Activated CD4-positive, alpha-beta T cell treated with anti-CD3 and anti-CD28 coated beads for 48 hours (primary cell): ENCODE measurements around the gene ATF6B.
"Not testable (repeated sequence)": the region's sequence is repeated elsewhere in the genome, so short reads cannot be mapped to it uniquely, and the experiment has no call there.

ENCODE experiments used
- DNase-seq: peaks from one replicate; pipeline ENCODE4 v3.0.0-alpha.2; 2020

Gene ATF6B

DNA sequence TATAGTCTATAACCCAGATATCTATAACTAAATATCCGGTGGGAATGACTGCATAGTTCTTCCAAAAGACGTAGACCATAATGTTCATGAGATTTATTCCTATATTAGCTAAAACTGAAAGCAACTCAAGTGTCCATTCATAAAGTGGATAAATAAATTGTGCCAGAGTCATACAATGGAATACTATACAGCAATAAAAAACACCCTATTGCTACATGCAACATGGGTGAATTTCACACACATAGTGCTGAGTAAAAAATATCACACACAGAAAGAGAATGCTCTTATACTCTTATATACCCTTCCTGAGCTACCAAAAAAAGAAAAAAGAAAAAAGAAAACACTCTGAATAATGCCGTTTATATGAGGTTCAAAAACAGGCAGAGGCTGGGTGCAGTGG is 25.8 kb downstream of the ATF6B start:
- no peak for DNase-seq

DNA sequence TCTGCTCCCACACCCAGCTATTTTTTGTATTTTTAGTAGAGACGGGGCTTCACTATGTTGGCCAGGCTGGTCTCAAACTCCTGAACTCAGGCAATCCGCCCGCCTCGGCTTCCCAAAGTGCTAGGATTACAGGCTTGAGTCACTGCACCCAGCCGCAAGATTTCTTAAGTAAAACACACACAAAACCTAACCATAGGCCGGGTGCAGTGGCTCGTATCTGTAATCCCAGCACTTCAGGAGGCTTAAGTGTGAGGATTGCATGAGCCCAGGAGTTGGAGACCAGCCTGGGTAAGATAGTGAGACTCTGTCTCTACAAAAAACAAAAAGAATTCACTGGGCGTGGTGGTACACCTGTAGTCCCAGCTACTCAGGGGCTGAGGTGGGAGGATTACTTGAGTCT is 27.8 kb downstream of the ATF6B start:
- not testable (repeated sequence) for DNase-seq

DNA sequence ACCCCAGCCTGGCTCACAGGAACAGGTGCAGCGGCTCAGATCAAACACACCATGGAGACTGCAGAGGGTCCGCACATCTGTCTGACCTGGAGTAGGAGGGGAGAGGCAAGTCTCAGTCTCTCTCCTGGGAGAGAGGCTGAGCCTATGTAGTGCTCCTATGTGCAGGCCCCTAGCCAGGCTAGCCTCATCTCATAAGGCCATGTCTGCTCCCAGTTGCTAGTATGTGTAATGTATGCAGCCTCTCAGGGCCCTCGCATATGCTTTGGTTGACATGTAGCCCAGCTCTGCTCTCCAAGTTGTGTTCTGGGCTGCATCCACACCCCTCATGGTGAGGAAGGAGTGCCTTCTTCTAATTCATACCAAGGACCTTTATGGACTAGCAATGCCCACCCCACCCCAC is 30.7 kb downstream of the ATF6B start:
- DNase-seq = no peak

DNA sequence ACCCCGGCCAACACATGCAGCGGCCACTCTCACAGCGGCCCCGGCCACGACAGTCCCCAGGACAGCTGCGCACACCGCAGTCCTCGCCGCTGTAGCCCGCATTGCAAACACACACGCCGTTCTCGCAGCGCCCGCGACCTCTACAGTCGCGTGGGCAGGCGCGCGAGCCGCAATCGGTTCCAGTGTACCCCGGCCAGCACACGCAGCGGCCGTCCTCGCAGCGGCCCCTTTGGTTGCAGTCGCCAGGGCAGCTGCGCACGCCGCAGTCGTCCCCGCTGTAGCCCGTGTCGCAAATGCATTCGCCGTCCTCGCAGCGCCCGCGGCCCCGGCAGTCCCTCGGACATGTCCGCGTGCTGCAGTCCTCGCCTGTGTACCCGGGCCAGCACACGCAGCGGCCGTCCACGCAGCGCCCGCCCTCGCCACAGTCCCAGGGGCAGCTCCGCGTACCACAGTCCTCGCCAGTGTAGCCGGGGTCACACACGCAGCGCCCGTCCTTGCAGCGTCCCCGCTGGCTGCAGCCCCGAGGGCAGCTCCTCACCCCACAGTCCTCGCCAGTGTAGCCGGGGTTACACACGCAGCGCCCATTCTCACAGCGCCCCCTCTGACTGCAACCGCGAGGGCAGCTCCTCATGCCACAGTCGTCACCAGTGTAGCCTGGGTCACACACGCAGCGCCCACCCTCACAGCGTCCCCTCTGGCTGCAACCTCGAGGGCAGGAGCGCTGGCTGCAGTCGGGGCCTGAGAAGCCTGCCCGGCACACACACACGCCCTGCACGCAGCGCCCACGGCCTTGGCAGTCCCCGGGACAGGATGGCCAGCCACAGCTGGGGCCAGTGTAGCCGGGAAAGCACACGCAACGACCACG is 31.4 kb downstream of the ATF6B start:
- no peak for DNase-seq

DNA sequence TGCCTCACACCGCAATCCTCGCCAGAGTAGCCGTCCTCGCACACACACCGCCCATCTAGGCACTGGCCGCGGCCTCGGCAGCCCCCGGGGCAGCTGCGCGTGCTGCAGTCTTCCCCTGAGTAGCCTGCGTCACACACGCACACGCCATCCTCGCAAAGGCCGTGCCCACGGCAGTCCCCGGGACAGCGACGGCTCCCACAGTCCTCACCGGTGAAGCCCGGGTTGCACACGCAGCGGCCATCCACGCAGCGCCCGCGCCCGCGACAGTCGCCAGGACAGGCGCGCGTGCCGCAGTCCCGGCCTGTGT is 32.0 kb downstream of the ATF6B start:
- DNase-seq = no peak

DNA sequence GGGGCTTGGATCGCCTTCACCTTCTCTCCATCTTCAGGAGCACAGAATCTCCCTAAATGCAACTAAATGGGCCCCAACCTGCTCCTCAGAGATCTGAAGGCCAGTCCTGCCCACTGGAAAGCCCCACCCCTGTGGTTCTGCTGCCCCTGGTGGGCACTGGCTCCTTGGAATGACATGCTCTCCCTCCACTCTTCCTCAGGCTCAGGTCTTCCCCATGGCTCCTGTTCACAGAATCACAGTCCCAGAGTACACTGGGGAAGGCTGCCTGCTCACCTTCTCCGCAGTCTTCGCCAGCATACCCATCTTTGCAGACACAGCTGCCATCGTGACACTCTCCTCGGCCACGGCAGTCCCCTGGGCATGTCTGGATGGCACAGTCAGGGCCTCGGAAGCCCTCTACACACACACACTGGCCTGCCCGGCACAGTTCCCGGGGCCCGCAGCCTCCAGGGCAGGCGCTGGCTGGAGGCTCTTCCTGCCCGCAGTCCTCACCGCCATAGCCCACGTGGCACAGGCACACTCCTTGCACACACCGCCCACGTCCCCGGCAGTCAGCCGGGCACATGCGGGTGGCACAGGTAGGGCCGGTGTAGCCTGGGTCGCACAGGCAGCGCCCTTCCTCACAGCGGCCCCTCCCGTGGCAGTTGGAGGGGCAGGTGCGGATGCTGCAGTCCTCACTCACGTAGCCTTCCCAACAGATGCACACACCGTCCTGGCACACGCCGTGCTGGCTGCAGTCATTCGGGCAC is 32.5 kb downstream of the ATF6B start:
- no peak for DNase-seq

DNA sequence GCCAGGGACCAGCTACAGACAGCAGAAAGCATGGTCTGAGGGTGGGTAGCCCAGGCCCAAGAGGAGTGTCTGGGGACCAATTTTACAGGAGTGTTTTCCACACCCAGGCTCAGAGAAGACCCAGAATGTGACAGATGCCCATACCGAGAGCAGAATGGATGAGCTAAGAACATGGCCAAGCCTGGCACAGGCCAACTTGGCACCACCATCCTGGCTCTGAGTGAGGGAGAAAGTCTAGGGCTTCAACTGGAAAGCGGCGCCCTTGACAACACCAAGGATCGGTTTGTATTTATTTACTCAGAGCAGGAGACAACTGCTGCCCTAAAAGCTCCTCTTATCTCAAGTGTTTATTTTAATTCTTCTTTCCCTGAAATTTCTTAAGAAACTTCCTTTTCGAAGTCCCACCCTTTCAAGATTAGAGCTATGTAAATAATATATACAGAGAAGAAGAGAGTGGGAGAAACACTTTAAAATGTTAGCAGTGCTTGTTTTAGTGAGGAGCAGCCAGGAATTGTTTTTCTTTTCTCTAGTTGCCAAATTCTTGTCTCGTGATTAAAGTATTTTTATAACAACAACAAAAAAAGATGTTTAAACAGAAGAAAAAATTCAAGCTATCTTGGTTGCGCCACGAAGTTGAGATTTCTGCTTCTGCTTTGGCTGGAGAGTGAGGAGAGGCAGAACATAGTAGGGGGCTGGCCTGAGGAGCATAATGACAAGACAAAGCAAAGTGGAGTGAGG is 35.1 kb downstream of the ATF6B start:
- DNase-seq = no peak

DNA sequence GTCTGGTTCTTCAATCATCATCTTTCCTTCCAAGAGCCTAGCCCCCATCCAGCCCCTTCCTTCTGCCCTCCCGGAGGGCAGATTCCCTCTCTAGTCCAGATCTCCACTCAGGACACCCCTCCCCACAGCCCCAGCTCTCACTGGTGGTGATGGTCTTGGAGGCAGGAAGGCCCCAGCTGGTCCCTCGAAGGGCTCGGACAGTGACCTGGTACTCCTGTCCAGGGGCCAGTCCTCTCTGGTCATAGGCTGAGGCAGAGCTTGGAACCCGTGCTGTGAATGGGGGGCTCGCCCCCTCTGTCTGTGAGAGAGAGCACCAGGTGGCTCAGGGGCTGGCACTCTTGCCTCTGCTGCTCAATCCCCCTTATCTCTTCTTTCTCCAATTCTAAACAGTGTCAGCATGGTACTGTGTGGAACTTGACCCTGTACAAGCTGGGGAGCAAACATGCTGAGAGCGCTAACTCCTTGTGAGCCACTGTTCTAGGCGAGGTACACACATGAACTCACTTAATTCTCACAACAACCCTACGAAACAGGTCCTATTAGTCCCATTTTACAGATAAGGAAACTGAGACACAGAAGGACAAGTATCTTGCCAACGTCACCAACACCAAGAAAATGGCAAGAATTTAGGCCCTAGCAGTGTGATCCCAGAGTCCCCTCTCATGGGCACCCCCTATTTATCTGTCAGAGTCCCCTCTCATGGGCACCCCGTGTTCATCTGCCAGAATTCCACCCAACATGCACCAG is 38.8 kb downstream of the ATF6B start:
- DNase-seq = no peak

DNA sequence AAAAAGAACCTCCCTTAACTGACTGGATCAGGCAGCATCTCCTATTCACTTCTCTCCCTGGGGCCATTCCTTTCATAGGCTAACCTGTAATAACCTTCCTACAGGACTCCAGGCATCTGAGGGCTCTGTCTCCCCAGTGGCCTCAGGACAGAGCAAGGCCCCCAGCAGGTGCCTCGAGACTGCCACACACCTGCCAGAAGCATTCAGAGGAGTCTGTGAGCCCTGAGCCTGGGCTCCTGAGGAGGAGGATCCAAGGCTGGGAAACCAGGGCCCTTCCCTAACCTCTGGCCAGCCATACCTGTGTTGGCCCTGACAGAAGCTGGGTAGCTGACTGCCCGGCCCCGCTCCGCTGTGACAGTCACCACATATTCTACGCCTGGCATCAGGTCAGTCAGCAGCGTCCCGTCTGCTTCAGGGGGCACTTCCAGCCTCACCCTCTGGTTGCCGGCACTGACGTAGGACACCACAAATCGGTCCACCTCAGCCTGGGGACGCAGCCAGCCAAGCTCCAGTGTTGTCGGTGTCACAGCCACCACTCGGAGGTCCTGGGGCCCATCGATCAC is 39.5 kb downstream of the ATF6B start:
- no peak for DNase-seq

DNA sequence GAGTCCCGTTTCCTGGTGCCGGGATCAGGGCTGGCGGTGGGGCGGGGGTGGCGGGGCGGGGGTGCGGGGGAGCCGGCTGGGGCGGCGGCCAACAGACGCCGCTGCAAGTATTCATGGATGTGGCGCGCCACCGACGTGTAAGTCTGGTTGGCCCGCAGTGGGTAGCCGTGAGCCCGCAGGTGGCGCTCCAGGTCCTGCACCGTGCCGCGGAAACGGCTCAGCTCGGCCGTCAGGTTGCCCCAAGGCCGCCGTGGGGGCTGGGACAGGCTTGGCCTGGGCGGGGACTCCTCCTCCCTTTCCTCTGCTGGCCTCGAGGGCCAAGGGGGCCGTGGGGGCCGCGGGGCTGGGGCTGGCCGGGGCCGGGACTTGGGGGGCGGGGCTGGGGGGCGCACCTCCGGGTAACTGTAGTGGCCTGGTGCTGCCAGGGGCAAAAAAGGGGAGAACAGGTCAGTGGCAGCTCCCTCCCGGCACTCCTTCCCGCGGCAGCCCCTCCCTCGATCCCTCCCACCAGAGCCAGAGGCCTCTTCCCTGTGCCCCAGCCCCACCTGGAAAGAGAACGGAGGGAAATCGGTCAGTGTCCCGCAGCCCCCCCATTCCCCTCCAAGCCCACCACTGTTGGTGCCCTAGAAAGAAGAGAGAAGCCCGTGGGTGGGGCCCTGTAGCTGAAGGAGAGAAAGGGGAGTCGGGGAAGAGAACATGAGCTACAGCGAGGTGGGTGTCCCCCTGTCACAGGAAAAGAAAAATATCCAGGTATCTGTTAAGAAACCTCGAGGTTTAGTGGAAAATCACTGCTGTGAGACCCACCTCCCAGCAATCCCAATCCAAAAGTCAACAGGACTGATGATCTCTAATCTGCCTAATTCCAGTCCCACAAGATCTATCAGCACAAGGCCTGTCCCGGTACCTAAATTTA is 40.2 kb downstream of the ATF6B start:
- peak; percentile 88 for DNase-seq

DNA sequence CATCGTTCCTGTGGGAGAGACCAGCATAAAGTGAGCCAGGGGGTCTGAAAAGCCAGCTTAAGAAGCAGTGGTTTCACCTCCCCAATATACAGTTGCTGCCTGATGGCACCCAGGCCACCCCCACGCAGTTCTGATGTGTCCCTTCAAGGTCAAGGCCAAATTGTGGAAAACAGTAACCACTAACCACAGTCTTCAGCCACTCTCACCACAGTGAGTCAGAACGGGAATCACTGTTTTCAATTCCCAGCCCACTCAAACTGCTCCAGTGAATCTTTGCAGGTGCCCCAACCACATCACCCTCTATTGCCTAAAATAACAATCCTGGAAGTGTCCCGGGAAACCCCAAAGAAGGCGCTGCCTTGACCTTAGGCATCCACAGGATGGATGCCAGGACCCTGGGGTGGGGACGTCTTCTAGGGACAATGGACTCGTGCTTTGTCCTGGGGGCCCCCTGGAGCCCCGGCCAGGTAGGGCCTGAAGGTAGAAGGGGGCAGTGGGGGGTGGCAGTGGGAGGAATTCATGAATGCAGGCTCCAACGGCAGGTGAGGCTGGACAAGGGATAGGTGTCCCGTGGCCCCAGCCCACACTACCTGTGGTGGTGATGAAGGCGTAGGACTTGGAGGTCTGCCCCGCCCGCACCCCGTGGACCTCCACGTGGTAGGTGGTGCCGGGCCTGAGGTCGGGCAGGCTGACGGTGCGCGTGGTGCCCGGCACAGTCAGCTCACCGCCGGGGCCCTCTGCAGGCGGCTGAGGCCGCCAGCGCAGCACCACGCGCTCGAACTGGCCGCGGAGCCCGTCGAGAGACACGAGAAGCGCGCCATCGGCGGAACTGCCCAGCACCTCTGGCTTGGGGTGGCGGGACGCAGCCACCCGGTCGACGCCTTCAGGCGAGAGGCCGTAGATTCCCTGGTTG is 41.1 kb downstream of the ATF6B start:
- DNase-seq = peak; percentile 51

DNA sequence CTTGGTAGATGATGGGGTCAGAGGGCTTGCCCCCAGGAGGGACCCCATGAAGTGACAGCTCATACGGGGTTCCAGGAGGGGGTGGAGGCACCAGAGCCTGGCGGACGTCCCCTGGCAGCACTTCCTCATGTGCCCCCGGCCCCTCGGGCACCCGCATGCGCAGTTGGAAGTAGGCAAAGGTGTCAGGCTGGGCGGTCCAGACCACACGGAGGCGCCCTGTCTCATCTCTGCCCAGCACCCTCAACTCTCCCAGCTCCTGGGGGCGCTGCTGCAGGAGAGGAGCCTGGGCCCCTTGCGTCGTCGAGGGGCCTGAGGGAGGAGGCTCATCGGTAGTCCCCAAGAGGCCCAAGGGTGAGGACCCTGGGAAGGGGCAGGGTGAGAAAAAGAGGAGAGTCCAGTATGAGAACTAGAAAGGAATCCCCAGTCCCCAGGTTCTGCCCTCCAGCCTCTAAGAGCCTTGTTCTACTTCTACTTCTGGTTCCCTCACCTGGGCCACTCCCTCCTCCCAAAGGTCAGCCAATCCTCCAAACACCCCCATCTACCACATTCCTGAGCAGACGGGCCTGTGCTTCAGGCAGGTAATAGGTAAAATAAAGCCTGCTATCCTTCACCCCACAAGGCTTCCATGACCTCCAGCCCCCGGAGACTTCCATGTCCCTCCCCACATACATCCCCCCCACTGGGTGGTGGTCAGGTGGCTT is 42.1 kb downstream of the ATF6B start:
- no peak for DNase-seq

DNA sequence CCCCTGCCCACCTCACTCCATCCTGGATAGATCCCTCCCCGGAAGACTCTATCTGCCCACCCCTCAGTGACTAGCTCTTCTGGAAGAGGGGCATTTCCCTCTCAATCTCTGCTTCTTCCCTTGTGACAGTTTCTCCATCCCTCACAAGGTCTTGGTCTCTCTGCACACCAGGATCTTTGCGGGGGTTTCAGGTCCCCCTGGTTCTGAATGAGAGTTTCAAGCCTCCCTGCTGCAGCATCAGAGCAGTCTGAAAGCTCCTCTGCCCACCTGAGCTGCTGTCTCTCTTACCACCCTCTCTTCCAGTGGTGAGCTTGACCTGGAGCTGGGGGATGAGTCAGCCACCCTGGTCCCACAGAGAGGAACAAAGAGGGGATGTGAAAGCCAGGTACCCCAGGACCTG is 43.3 kb downstream of the ATF6B start:
- DNase-seq = no peak

DNA sequence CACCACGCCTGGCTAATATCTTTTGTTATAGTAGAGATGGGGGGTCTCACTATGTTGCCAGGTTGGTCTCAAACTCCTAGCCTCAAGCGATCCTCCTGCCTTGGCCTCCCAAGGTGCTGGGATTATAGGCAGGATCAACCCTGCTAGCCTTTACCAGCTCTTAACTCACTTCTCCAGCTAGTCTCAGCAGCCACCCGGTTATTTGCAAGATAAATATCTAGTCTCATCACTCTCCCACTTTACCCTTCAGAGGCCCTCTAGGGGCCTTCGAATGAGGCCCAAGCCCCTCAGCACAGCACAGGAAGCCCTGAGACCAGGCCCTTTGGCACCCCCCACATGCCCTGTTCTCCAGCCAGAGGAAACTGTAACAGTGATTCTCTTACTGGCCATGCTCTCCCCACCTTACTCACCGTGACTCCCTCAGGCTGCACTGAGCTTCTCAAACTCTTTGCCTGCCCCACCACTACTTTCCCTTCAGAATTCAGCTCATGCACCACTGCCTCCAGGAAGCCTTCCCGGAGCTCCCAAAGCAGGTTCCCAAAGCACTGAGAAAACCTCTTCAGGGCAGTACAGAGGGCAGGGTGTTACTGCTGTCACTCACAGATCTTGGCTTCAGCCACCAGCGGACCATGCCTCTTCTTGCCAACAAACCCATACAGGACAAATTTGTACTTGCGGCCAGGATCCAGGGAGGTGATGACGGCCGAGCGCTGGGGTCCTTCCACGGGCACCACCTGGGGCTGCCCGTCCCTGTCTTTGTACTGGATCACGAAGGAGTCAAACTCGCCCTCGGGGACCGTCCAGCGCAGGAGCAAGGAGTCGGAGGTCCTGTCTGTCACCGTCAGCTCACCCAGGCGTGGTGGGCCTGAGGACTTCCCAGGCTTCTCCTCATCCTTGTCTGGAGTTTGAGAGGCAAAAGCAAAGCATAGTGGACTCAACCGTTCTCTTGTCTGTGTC is 44.0 kb downstream of the ATF6B start:
- no peak for DNase-seq

DNA sequence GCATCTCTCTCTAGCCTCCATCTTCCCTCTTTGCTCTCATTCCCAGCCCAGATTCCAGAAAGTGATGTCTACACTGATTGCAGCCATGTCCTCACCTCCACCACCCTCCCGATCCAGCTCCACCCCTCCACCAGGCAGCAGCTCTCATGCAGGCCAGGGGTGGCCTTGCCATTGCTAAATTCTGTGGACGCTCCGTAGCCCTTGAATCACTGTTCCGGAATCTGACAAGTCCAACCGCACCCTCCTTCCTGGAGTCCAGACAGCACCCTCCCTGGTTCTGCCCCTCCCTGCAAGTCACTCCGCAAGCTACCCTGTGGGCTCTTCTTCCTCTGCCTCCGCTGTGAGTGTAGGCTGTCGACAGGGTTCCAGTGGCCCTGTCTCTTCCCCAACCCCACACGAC is 45.1 kb downstream of the ATF6B start:
- DNase-seq = no peak

DNA sequence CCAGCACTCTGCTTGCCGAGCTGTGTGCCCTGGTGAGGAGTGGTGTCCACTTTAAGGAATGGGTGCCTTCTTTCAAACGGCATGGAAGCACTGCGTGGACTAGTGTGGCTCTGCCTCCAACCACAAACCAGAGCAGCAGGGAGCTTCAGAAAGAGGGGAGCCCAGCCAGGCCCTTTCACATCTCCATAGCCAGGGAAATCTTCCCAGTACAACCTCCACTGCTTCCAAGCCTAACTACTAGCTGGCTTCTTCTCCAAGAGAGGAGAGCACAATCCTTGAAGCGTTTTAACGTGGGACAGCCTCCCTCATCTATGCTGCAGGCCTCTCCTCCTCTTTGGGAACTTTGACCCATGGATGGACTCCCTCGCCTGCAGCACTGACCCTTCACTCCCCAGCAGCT is 45.6 kb downstream of the ATF6B start:
- DNase-seq = no peak

DNA sequence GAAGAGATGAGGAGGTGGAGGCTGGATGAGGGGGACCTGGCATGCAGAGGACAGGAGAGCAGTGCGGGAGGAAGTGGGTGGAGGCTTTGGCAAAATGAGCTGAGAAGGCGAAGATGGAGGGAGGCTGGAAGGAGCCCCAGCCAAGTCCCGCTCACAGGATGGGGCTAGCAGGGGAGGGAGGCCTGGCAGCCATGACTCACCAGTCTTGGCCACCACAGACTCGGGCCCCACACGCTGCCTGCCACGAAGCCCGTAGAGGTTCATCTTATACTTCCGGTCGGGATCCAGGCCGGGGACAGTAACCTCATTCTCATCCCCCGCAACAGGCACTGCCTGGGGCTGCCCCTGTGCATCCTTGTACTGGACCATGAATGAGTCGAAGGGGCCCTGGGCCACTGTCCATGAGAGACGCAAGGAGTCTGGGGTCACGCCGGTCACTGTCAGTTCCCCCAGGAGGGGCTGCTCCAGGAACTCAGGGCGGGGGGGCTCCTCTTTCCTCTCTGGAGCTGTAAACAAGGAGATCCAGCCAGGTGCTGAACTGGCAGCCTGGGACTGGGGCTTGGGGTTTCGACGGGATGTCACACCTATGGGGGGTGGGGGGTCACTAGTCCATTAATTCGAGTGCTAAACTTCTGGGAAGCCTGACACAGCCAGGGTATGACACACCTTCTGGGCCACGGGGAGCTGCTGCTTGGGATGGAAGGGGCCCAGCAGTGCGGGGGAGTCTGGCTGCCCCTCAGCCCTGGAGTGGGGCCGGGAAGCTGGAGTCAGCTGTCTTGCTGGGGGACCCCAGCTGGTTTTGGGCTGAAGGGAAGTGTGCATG is 46.7 kb downstream of the ATF6B start:
- DNase-seq = no peak
